Mucosa of rectum (tissue), 2 donors: Measurements from ENCODE around the gene SBF1.

Experiments
- H3K27ac ChIP-seq, 2 donors: one replicate each; pipeline ENCODE4 v1.7.0; 2013; ENCODE audit warnings: inconsistent platforms in 2 of 2, low read depth in 2 of 2, low read length in 2 of 2
- H3K27me3 ChIP-seq, 2 donors: one replicate each; pipeline ENCODE4 v1.7.0; 2013; ENCODE audit warnings: low read length in 2 of 2; ENCODE audit not compliant: control insufficient read depth in 2 of 2, insufficient read depth in 2 of 2
- H3K36me3 ChIP-seq, 2 donors: one replicate each; pipeline ENCODE4 v1.7.0; 2013; ENCODE audit warnings: low read length in 2 of 2; ENCODE audit not compliant: control insufficient read depth in 2 of 2, insufficient read depth in 2 of 2
- H3K4me1 ChIP-seq, 2 donors: one replicate each; pipeline ENCODE4 v1.7.0; 2013; ENCODE audit warnings: low read length in 2 of 2, mild to moderate bottlenecking in 1 of 2; ENCODE audit not compliant: control insufficient read depth in 2 of 2, insufficient read depth in 2 of 2
- H3K4me3 ChIP-seq, 2 donors: one replicate each; pipeline ENCODE4 v1.7.0; 2013; ENCODE audit warnings: low read length in 2 of 2
- H3K9ac ChIP-seq, 2 donors: one replicate each; pipeline ENCODE4 v1.7.0; 2013; ENCODE audit warnings: low read length in 2 of 2, low read depth in 1 of 2, mild to moderate bottlenecking in 1 of 2
- H3K9me3 ChIP-seq, 2 donors: one replicate each; pipeline ENCODE4 v1.7.0; 2013; ENCODE audit warnings: low read length in 2 of 2; ENCODE audit not compliant: control insufficient read depth in 2 of 2
- donor health status: healthy.
- donor health status: Normal muscosa, but diverticular disease.

The SBF1 gene

DNA sequence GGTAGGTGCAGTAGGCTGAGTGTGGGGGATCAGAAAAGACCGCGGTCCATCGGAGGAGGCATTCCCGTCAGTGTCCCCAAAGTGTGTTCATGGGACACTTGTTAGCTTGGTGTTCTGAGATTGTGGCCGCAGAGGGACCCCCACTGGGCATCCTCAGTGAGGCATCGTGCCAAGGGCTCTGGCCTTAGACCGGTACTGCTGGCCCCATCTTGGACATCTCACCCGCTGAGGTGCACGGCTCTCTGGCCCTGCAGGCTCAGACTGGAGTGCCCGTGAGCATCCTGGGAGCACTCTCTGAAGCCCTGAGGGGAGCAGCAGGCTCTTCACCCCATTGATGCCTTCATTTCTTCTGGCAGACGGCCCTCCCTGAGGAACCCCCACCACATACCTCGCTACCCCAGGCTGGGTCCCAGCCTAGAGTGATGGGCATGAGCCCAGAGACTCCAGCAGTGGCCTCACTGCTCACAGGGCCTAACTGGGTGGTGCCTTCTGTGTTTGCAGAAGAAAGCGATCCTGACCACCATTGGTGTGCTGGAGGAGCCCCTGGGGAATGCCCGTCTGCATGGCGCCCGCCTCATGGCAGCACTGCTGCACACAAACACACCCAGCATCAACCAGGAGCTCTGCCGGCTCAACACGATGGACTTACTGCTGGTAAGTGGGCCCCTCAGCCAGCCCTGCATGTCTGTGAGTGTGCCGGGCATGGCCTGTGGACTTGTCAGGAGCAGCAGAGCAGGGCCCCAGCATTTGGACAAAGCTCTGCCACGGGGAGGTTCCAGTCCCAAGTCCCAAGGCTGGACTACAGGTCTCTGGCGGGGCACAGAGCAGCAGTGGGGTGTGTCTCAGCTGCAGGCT is 51.6 kb downstream of the SBF1 start:
- H3K4me1 ChIP-seq, result no peaks in the 10 kb centered on the region
- H3K4me3 ChIP-seq, result no peak overlapping the region
- no peaks in the 10 kb centered on the region for H3K27me3 ChIP-seq
- peaks cover 62 to 67% of the 10 kb centered on the region in 2 donors for H3K36me3 ChIP-seq
- no peaks in the 10 kb centered on the region for H3K9me3 ChIP-seq
- no peak overlapping the region for H3K9ac ChIP-seq
- no peak overlapping the region for H3K27ac ChIP-seq

DNA sequence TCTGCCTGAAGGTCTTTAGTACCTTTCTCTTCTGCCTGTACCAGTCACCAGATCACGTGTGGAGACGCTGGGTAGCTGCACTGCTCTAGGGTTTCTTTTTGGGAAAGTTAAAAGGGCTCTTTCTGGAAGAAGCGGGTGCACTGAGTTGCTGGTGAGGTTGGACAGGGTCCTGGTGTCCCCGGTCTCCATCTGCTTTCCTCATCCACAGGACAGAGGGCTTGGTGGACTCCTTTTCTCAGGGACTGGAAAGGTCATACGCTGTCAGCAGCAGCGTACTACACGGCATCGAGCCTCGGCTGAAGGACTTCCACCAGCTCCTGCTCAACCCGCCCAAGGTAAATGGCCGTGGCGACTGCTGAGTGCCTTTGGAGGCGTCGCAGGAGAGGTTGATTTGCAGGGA is 52.8 kb downstream of the SBF1 start:
- H3K9me3 ChIP-seq, result no peaks in the 10 kb centered on the region
- H3K27ac ChIP-seq, result no peak overlapping the region
- no peaks in the 10 kb centered on the region for H3K4me1 ChIP-seq
- no peaks in the 10 kb centered on the region for H3K27me3 ChIP-seq
- H3K9ac ChIP-seq, result no peak overlapping the region
- H3K36me3 ChIP-seq, result peaks cover 73 to 77% of the 10 kb centered on the region in 2 donors
- no peak overlapping the region for H3K4me3 ChIP-seq

DNA sequence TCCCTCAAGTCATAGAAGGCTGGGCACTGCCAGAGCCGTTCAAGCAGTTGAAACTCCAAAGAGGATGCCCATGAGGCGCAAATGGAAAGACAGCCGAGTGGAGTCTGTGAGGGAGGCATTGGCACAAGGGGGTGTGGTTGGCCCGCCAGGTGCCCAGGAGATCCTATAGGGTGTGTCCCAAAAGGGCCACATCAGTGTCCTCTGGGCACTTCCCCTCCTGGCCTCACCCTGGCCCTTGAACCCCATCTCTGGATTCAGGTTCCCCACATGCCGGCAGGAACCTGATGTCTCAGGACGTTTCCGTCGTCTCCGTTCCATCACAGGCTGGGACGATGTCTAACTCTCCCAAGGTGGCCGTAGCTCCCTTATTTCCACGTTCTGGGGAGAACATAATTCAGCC is 54.3 kb downstream of the SBF1 start:
- Histone ChIP-seq H3K27ac (no peak overlapping the region), H3K4me1 (no peaks in the 10 kb centered on the region), H3K4me3 (no peak overlapping the region), H3K36me3 (peaks cover 79 to 84% of the 10 kb centered on the region in 2 donors), H3K27me3 (no peaks in the 10 kb centered on the region), H3K9me3 (no peaks in the 10 kb centered on the region), H3K9ac (no peak overlapping the region)

DNA sequence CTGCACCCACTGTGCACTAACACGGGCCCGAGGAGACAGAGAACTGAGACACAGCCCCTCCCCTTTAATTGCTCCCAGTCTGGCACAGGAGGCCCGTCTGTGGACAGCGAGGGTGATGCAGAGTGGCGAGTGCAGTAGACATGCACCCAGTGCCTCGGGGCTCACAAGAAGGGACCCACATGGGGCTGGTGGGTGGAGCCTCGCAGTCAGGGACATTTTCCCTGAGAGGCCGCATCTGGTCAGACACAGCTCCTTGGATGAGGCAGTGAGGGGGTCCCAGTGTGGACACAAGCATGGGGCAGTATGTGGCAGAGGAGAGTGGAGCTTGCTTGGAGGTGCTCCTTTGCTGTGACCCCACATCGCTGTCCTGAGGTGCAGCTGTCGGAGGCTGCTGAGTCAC is 54.8 kb downstream of the SBF1 start:
- H3K9me3 ChIP-seq, result no peaks in the 10 kb centered on the region
- H3K27ac ChIP-seq, result no peak overlapping the region
- H3K27me3 ChIP-seq, result no peaks in the 10 kb centered on the region
- H3K4me1 ChIP-seq, result no peaks in the 10 kb centered on the region
- H3K9ac ChIP-seq, result no peak overlapping the region
- H3K36me3 ChIP-seq, result peaks cover 79 to 85% of the 10 kb centered on the region in 2 donors
- no peak overlapping the region for H3K4me3 ChIP-seq

DNA sequence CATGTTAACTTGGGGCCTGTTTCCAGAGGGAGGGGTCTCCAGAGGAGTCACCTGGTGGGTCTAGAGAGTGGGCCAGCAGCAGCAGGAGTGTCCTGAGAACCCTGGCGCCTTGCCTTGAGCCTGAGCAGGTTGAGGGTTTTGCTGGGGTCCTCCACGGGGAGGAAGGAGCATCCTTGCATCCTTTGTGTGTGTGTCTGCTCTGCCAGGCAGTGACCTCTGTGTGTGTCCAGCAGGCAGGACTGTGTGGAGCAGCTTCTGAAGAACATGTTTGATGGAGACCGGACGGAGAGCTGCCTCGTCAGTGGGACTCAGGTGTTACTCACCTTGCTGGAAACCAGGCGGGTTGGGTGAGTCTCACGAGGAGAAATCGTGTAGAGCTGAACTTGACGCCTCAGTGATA is 55.7 kb downstream of the SBF1 start:
- H3K9me3 ChIP-seq, result no peaks in the 10 kb centered on the region
- H3K27me3 ChIP-seq, result no peaks in the 10 kb centered on the region
- peaks cover 84 to 87% of the 10 kb centered on the region in 2 donors for H3K36me3 ChIP-seq
- H3K9ac ChIP-seq, result no peak overlapping the region
- H3K4me1 ChIP-seq, result no peaks in the 10 kb centered on the region
- H3K4me3 ChIP-seq, result no peak overlapping the region
- no peak overlapping the region for H3K27ac ChIP-seq

DNA sequence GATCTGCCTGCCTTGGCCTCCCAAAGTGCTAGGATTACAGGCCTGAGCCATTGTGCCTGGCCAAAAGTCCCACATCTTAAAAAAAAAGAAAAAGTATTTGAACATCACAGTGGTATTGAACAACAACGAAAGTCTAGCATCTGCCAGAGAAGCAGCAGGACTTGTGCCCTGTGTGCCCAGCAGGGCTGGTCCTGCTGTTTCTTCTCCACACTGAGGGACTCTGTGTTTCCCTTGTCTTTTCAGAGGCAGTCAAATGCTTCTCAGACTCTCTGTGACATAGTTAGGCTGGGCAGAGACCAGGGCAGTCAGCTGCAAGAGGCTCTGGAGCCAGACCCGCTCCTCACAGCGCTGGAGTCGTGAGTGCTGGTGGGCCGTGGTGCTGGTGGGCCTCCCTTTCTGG is 56.2 kb downstream of the SBF1 start:
- Histone ChIP-seq H3K4me1 (no peaks in the 10 kb centered on the region), H3K9ac (no peak overlapping the region), H3K27me3 (no peaks in the 10 kb centered on the region), H3K9me3 (no peaks in the 10 kb centered on the region), H3K36me3 (peaks cover 79 to 87% of the 10 kb centered on the region in 2 donors), H3K27ac (no peak overlapping the region), H3K4me3 (no peak overlapping the region)

DNA sequence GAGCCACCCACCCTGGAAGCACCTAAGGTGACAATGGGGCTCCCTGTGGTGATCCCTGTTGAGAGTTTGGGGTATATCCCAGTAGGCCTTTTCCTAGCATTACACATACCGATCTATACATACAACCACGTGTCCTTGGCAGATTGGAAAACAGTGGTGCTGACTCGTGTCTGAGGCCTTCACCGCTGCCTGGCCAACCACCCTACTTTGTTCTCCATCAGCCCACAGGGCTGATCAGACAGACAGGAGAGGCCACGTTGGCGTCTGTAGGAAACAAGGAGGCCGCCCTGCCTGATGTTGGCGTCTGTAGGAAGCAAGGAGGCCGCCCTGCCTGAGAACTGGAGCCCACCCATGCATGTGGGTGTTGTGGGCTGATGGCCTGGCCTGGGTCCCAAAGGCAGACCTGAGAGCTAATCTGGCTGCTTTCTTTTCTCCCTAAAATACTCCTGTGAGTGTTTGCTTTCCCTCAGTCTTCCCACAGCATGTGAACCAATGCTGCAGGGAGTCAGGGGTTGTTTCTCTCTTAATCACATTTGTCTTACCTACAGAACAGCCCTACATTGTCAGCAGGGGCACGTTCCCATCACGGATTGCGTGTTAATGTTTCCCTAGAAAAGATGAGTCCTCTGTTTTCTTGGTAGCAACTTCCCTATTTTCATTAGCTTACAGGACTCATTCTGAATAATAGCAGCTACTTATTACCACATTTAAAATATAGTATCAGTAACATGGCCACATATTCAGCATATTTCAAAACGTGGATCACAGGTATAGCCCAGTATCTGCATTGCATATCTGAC is 57.2 kb downstream of the SBF1 start:
- no peak overlapping the region for H3K4me3 ChIP-seq
- H3K27me3 ChIP-seq, result no peaks in the 10 kb centered on the region
- H3K4me1 ChIP-seq, result no peaks in the 10 kb centered on the region
- H3K36me3 ChIP-seq, result peaks cover 69 to 79% of the 10 kb centered on the region in 2 donors
- H3K27ac ChIP-seq, result no peak overlapping the region
- no peaks in the 10 kb centered on the region for H3K9me3 ChIP-seq
- H3K9ac ChIP-seq, result no peak overlapping the region

DNA sequence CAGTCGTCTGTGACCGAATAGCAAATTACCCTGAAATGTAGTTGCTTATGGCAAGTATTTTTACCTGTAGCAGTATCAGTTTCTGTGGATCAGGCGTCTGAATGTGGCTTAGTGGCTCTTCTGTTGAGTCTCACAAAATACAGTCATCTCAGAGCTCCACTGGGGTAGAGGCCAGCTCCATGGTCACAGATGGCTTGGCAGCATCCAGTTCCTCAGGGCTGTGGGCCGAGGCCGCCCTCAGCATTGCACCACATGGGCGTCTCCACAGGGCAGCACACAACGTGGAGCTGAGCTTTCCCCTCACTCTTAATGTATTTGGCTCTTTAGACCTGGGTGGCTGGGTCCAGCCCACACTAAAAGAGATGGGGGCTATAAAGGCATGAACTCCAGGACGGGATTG is 57.8 kb downstream of the SBF1 start:
- H3K27ac ChIP-seq, result no peak overlapping the region
- no peaks in the 10 kb centered on the region for H3K27me3 ChIP-seq
- H3K4me1 ChIP-seq, result no peaks in the 10 kb centered on the region
- no peaks in the 10 kb centered on the region for H3K9me3 ChIP-seq
- H3K9ac ChIP-seq, result no peak overlapping the region
- H3K36me3 ChIP-seq, result peaks cover 63 to 73% of the 10 kb centered on the region in 2 donors
- H3K4me3 ChIP-seq, result no peak overlapping the region

DNA sequence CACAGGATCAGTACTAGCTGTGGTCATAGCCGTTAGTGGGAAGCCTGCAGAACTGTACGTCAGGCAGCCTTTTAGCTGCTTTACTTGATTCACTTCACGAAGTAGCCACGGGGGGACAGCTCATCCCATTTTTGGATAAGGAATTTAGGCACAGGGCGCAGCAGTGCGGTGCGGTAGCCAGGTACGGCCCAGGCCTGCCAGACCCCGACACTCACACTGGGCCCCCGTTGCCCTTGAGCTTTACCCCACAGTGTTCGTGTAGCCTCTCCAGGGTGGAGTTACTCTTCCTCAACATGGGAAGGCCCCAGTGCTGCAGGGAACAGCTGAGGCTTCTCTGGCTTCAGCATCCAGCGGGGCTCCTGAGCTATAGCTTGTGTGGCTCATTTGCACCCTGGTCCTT is 59.4 kb downstream of the SBF1 start:
- Histone ChIP-seq H3K27me3 (no peaks in the 10 kb centered on the region), H3K9me3 (no peaks in the 10 kb centered on the region), H3K4me1 (no peaks in the 10 kb centered on the region), H3K9ac (no peak overlapping the region), H3K36me3 (peaks cover 53 to 65% of the 10 kb centered on the region in 2 donors), H3K27ac (no peak overlapping the region), H3K4me3 (no peak overlapping the region)

DNA sequence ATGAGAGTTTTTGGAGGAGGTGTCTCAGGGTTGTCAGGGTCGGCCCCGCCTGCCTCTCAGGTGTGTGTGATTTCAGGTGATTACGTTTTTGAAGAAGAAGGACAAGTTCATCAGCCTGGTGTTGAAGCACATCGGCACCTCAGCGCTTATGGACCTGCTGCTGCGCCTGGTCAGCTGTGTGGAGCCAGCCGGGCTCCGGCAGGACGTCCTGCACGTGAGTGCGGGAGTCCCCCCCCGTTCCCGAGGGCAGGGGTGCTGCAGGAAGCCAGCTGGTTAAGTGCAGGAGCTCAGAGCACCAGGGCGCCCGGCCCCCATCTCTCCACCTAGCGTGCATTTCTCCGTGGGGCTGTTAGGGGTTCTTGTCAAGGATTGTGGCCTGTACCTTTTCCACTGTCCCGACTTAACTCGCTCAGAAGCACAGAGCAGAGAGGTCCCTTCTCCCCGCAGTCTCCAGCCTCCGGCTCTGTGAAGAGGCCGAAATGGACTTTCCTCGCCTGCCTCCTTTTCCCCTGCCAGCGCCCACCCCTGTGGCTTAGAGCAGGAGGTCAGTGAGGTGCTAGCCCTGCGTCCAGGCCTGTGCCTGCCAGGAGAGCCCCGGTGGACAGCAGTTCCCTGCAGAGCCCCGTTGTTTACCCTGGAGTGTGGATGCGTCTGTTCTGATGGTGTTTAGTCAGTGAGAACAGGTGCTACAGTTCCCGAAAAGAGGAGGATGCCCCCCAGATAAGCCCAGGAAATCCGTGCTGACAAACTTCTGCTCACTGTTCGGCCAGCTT is 60.2 kb downstream of the SBF1 start:
- Histone ChIP-seq H3K9me3 (no peaks in the 10 kb centered on the region), H3K36me3 (peaks cover 45 to 59% of the 10 kb centered on the region in 2 donors), H3K9ac (no peak overlapping the region), H3K27me3 (no peaks in the 10 kb centered on the region), H3K4me3 (no peak overlapping the region), H3K4me1 (no peaks in the 10 kb centered on the region), H3K27ac (no peak overlapping the region)
